Neural progenitor cell (in vitro differentiated cells): ENCODE results near the gene ERO1B.

ENCODE experiments used
- CTCF ChIP-seq: fragments of 200-600 bp; sonication (generic); IDR thresholded peaks from 2 replicates; pipeline ENCODE4 v1.5.1; 2017; ENCODE audit warnings: antibody characterized with exemption, mild to moderate bottlenecking
- EZH2 ChIP-seq: fragments of 200-600 bp; sonication (generic); IDR thresholded peaks from 2 replicates; pipeline ENCODE4 v1.6.1; 2017; ENCODE audit warnings: antibody characterized with exemption, mild to moderate bottlenecking, moderate library complexity

- TF ChIP-seq CTCF, result no peak
- no peak for TF ChIP-seq EZH2
Observed at GRCh38 chr1:236326432-236326831, 44.7 kb upstream of the ERO1B start.
